Esophagus muscularis mucosa (tissue), 4 donors: Measurements from ENCODE around the gene CLDN9.

ENCODE experiments used
- EP300 ChIP-seq: sonication (generic); formaldehyde crosslinking; IDR thresholded peaks from one replicate; pipeline ENCODE4 v1.6.1; 2017; ENCODE audit warnings: antibody characterized with exemption
- POLR2A ChIP-seq: fragments of 450-650 bp; IDR thresholded peaks from one replicate; pipeline ENCODE4 v1.6.1; 2017; ENCODE audit warnings: antibody characterized with exemption, moderate library complexity, mild to moderate bottlenecking, low read depth
- POLR2AphosphoS5 ChIP-seq, 2 donors: sonication (generic); formaldehyde crosslinking; IDR thresholded peaks; one replicate each; pipeline ENCODE4 v1.6.1; 2017; ENCODE audit warnings: antibody characterized with exemption in 2 of 2
- TF ChIP-seq, protein P1 (sequence below), 3 experiments: fragments of 200-600 bp in 2 of 3; fragments of 450-650 bp in 1 of 3; sonication (generic) in 2 of 3; IDR thresholded peaks; one replicate each; pipeline ENCODE4 v1.5.1; 2017 to 2019; ENCODE audit warnings: antibody characterized with exemption in 3 of 3, mild to moderate bottlenecking in 2 of 3, moderate library complexity in 1 of 3

- TF ChIP-seq, protein P1, sequence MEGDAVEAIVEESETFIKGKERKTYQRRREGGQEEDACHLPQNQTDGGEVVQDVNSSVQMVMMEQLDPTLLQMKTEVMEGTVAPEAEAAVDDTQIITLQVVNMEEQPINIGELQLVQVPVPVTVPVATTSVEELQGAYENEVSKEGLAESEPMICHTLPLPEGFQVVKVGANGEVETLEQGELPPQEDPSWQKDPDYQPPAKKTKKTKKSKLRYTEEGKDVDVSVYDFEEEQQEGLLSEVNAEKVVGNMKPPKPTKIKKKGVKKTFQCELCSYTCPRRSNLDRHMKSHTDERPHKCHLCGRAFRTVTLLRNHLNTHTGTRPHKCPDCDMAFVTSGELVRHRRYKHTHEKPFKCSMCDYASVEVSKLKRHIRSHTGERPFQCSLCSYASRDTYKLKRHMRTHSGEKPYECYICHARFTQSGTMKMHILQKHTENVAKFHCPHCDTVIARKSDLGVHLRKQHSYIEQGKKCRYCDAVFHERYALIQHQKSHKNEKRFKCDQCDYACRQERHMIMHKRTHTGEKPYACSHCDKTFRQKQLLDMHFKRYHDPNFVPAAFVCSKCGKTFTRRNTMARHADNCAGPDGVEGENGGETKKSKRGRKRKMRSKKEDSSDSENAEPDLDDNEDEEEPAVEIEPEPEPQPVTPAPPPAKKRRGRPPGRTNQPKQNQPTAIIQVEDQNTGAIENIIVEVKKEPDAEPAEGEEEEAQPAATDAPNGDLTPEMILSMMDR (IDR thresholded peaks at IDR 0.05): no peak
- TF ChIP-seq POLR2A (no peak), POLR2AphosphoS5 (IDR thresholded peaks at IDR 0.05) (no peak), EP300 (no peak)
Measured at GRCh38 chr16:3012246-3012645, 477 bp upstream of the CLDN9 start.
